Neutrophil (primary cell): ENCODE measurements around the gene C1orf174.

Experiments
- H3K27ac ChIP-seq: fragments of 200-600 bp; sonication (generic); 2 replicates; pipeline ENCODE4 v1.5.1; 2016; ENCODE audit warnings: mild to moderate bottlenecking, moderate library complexity
- H3K27me3 ChIP-seq: fragments of 200-600 bp; sonication (generic); 2 replicates; pipeline ENCODE4 v1.6.0; 2016; ENCODE audit warnings: mild to moderate bottlenecking
- H3K36me3 ChIP-seq: fragments of 200-600 bp; sonication (generic); 2 replicates; pipeline ENCODE4 v1.5.1; 2017
- H3K4me1 ChIP-seq, 2 experiments: fragments of 200-600 bp in 1 of 2; sonication (generic) in 1 of 2; 1 replicate in 1 of 2; 2 replicates in 1 of 2; pipeline versions ENCODE4 v1.5.1 to v1.6.1; 2013 to 2016; ENCODE audit warnings: low read depth in 1 of 2, low read length in 1 of 2, mild to moderate bottlenecking in 1 of 2, moderate library complexity in 1 of 2; ENCODE audit not compliant: control insufficient read depth in 1 of 2, insufficient read depth in 1 of 2
- H3K4me3 ChIP-seq, 2 experiments: fragments of 200-600 bp in 1 of 2; sonication (generic) in 1 of 2; 1 replicate in 1 of 2; 2 replicates in 1 of 2; pipeline ENCODE4 v1.5.1; 2013 to 2016; ENCODE audit warnings: low read depth in 1 of 2, low read length in 1 of 2, mild to moderate bottlenecking in 1 of 2, moderate library complexity in 1 of 2
- H3K9me3 ChIP-seq: fragments of 200-600 bp; sonication (generic); 2 replicates; pipeline ENCODE4 v1.5.1; 2016
- TF ChIP-seq, protein P1 (sequence below): fragments of 200-600 bp; sonication (generic); IDR thresholded peaks from 2 replicates; pipeline ENCODE4 v1.5.1; 2016; ENCODE audit warnings: antibody characterized with exemption

C1orf174 gene

DNA sequence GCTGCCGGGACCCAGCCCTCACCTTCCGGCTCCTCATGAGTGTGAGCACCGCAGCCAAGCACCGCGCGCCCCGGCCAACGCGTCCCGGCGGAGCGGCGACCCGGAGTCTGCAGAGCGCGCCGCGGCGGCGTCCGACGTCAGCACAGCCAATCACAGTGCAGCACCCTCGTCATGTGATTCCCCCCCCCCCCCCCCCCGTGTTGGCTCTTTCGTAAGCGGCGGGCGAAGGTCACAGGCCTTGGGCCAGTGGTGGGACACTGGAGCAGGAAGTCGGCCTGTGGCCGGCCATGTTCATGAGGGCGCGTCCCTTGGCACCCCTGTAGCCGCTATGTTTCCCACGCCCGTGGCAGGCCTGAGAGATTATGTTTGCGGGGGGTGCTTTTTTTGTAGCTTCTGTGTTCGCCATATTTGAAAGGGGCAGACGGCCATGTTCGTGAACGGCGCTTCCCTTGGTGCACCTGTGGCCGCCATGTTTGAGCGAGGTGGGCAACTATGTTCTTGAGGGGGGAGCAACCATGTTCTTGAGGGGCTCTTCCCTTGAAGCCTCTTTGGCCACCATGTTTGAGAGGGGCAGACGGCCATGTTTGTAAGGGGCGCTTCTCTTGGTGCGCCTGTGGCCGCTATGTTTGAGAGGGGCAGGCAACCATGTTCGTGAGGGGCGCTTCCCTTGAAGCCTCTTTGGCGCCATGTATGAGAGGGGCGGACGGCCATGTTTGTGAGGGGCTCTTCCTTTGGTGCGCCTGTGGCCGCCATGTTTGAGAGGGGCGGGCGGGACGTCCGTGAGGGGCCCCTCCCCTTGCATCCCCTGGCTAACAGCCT, at the start of gene C1orf174:
TSS of gene C1orf174 (minus strand) at position 123 of the 819 bp plus-strand sequence. CDS start at position 37, 86 bp downstream.
- Histone ChIP-seq H3K27me3 (no peaks in the 10 kb centered on the region), H3K27ac (peak within 1 kb of the TSS; percentile 97), H3K36me3 (peaks cover 5% of the 10 kb centered on the region), H3K4me1 (peaks cover 15 to 16% of the 10 kb centered on the region in 2 experiments), H3K9me3 (no peaks in the 10 kb centered on the region), H3K4me3 (peak within 1 kb of the TSS; percentile 74 to 100)
- TF ChIP-seq, protein P1, sequence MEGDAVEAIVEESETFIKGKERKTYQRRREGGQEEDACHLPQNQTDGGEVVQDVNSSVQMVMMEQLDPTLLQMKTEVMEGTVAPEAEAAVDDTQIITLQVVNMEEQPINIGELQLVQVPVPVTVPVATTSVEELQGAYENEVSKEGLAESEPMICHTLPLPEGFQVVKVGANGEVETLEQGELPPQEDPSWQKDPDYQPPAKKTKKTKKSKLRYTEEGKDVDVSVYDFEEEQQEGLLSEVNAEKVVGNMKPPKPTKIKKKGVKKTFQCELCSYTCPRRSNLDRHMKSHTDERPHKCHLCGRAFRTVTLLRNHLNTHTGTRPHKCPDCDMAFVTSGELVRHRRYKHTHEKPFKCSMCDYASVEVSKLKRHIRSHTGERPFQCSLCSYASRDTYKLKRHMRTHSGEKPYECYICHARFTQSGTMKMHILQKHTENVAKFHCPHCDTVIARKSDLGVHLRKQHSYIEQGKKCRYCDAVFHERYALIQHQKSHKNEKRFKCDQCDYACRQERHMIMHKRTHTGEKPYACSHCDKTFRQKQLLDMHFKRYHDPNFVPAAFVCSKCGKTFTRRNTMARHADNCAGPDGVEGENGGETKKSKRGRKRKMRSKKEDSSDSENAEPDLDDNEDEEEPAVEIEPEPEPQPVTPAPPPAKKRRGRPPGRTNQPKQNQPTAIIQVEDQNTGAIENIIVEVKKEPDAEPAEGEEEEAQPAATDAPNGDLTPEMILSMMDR: peak; percentile 7

DNA sequence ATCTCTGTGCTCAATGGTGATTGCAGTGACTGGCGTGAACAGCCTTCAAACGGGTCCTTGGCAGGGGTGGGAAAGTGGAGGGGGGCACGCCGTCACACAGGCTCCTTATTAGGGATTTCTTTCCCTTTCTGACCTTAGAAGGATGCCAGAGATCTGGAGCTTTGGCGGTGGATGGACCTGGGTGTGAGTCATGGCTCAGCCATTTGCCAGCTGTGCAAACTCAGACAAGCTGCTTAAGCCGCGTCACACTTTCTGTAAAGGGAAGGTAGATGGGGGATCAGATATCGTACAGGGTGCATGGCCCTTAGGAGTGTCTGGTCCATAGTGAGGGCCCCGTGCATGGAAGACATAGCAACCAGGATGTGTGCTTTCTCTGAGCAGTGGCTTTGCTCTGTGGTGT, 48.3 kb upstream of the C1orf174 start:
- Histone ChIP-seq H3K27ac (no peak overlapping the region), H3K4me1 (no peaks in the 10 kb centered on the region), H3K9me3 (no peaks in the 10 kb centered on the region), H3K36me3 (no peaks in the 10 kb centered on the region), H3K27me3 (peaks cover 14% of the 10 kb centered on the region), H3K4me3 (no peak overlapping the region)
- TF ChIP-seq, protein P1: no peak

DNA sequence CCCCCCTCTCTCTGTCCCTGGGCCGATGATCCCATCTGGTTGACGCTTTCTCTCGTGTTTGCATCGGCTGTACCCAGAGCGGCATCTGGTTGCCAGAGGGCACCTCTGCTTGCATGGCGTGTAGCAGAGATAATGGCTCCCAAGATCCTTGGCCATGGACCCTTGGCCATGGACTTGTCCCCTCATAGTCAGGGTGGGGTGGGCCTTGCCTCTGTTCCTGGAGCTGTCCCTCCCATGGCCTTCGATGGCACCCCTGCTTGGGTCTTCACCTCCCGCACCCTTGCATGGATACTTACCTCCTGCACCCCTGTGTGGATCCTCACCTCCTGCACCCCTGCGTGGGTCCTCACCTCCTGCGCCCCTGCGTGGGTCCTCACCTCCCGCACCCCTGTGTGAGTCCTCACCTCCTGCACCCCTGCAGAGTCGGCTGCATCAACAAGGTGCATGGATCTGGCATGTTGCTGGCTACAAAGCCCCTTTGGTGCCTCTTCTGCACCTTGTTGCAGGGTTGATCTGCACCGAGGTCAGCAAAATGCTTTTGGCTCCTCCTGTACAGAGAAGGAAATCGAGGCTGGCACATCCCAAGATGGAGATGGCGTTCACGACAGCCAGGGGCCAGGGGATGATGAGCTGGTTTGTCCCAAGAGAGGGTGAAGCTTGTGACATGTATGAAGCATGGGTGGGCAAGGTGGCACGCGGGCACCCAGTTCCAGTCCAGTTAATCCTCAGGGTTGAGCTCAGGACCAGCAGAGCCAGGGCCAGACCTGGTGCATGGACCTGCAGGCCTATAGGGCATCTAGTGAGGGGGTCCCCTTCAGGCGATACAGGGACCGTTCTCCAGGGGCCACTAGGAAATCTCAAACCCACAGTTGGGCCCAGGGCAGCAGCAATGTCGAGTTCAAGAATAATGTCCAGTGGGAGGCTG, 46.1 kb upstream of the C1orf174 start:
- Histone ChIP-seq H3K9me3 (no peaks in the 10 kb centered on the region), H3K27me3 (peaks cover 14% of the 10 kb centered on the region), H3K36me3 (no peaks in the 10 kb centered on the region), H3K4me1 (no peaks in the 10 kb centered on the region), H3K27ac (no peak overlapping the region), H3K4me3 (no peak overlapping the region)
- TF ChIP-seq, protein P1: no peak

DNA sequence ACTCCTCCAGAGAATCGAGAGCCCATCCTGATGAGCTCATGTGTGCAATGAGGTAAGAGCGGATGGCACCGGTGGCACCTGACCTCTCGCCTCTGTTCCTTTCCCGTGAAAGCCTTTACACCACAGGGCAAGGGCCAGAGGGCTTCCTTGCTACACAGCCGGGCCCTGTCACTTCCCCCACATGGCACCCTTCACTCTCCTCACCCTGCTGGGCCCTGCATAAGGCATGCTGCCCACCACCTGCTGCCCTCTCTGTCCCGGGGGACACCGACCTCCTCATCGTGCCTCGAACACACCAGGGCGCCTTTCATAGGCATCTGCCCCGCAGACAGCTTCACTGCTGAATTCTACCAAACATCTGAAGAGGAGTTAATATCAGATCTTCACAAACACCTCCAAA, 45.1 kb upstream of the C1orf174 start:
- Histone ChIP-seq H3K36me3 (no peaks in the 10 kb centered on the region), H3K27me3 (peaks cover 14% of the 10 kb centered on the region), H3K27ac (no peak overlapping the region), H3K9me3 (no peaks in the 10 kb centered on the region), H3K4me1 (no peaks in the 10 kb centered on the region), H3K4me3 (no peak overlapping the region)
- TF ChIP-seq, protein P1: no peak

DNA sequence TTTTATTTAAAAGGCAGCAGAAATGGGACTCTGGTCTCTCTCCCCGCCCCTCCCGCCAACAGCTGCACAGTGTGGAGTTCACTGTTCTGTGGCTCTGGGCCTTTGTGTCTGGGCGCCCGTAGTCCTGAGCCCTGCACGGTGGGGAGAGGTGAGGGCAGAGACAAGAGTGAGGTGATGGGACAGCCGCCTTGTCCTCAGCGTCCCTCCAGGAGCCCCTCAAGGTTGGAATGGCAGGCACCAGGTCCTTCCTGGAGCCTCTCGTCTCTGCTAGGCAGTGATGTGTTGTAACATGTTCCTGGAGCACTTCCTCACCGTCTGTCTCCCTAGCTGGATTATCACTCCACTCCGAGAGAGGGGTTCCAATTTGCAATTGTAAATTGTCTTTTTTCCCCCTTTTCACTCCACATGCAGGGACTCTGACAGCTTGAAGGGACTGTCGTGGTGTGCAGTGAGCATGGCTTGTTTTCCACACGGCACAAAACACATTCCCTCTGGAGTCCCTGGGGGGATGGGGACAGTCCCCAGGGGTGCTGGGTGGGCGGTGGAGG, 44.6 kb upstream of the C1orf174 start:
- TF ChIP-seq, protein P1: no peak
- H3K27ac ChIP-seq: no peak overlapping the region

More for the DNA sequence above, 44.6 kb upstream of the C1orf174 start:
- Histone ChIP-seq H3K27me3 (peaks cover 14% of the 10 kb centered on the region), H3K36me3 (no peaks in the 10 kb centered on the region), H3K4me1 (no peaks in the 10 kb centered on the region), H3K4me3 (no peak overlapping the region), H3K9me3 (no peaks in the 10 kb centered on the region)
